NT2/D1 (cell line): ENCODE measurements around the gene PHOSPHO2.

Experiments used
- YY1 ChIP-seq: IDR thresholded peaks from 2 replicates; pipeline ENCODE4 v1.6.1; 2011; ENCODE audit not compliant: insufficient read length, insufficient read depth
- ZNF274 ChIP-seq: IDR thresholded peaks from 2 replicates; pipeline ENCODE4 v1.6.1; 2011; ENCODE audit warnings: mild to moderate bottlenecking, low read depth, low read length

GRCh38 chr2:169729274-169729605 is 35.0 kb downstream of the PHOSPHO2 start:
- TF ChIP-seq ZNF274 (no peak), YY1 (no peak)
